HUES48 (cell line): Measurements from ENCODE around the gene SDK1.
A peak's percentile ranks its signal among the peaks of the same experiment; 100 is the strongest.

ENCODE experiments used
- H3K27ac ChIP-seq: one replicate; pipeline ENCODE4 v1.7.0; 2013; ENCODE audit warnings: low read depth, low read length, inconsistent platforms
- H3K27me3 ChIP-seq: 2 replicates; pipeline ENCODE4 v1.6.1; 2013; ENCODE audit warnings: mild to moderate bottlenecking, low read length; ENCODE audit not compliant: control insufficient read depth, insufficient read depth
- H3K36me3 ChIP-seq: 2 replicates; pipeline ENCODE4 v1.6.1; 2013; ENCODE audit warnings: low read length; ENCODE audit not compliant: control insufficient read depth, insufficient read depth
- H3K4me1 ChIP-seq: 2 replicates; pipeline ENCODE4 v1.6.1; 2013; ENCODE audit warnings: mild to moderate bottlenecking, low read length; ENCODE audit not compliant: control insufficient read depth, insufficient read depth
- H3K4me3 ChIP-seq: 2 replicates; pipeline ENCODE4 v1.5.1; 2013; ENCODE audit warnings: mild to moderate bottlenecking, low read depth, low read length
- H3K9ac ChIP-seq: 2 replicates; pipeline ENCODE4 v1.6.1; 2013; ENCODE audit warnings: mild to moderate bottlenecking, low read depth, low read length, moderate library complexity
- H3K9me3 ChIP-seq: 2 replicates; pipeline ENCODE4 v1.6.1; 2013; ENCODE audit warnings: low read length; ENCODE audit not compliant: control insufficient read depth, insufficient read depth

SDK1 gene

DNA sequence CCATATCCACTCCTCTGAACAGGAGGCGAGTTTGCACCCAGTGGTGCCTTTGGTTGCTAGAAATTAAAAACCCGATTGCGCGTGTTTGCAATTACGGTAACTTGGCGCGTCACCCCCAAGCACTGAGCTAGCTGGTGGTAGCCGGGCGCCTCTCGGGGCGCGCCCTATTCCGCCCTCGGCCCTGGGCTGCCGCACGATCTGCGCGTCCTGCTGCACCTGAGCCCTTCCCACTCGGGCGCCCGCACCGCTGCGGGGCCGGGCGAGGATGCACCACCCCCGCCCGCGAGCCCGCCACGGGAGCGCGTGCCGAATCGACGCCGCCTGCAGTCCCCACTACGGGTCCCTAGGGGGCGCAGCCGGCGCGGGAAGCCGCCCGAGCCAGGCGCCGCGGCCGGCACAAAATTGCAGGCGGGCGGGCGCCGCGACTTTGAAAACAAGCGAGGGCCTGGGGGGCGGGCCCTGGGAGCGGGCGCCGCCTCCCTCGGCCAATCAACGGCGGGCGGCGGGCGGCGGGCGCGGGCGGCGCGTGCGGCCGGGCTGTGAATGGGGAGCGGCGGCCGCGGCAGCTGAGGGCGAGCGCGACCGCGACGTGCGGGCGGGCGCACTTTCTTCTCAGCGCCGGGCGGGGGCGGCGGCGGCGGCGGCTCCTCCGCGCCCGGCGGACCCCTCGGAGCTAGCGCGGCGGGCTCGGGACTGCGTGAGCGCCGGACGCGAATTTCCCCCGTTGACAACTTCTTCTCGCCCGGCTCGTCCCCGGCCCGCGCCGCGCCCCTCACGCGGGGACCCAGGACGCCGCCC lies at the start of gene SDK1:
SDK1 (plus strand) TSS at position 602 of the 798 bp plus-strand sequence. CDS start 335 bp downstream, outside the sequence.
- no peak within 1 kb of the TSS for H3K27ac ChIP-seq
- no peaks in the 10 kb centered on the region for H3K36me3 ChIP-seq
- peaks cover 9% of the 10 kb centered on the region; the same call in 1 of the 2 replicates for H3K4me1 ChIP-seq
- no peaks in the 10 kb centered on the region for H3K9me3 ChIP-seq
- H3K27me3 ChIP-seq: peaks cover 18% of the 10 kb centered on the region
- no peak within 1 kb of the TSS for H3K9ac ChIP-seq
- H3K4me3 ChIP-seq: peak within 1 kb of the TSS; percentile 72

DNA sequence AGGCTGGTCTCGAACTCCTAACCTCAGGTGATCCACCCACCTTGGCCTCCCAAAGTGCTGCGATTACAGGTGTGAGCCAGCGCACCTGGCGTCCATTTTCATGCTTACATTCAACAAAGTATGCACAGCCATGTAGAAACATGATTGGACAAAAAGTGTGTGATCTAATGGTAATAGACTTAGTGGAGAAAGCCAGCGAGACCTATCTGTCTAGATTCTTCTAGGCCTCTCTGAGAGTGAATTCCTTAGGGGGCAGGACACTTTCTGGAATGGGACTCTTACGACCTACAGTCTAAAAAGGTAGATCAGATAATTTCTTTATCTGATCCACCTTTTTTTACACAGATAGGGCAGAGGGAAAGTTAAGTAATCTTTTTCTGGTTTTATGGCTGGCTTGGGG lies 46.3 kb upstream of the SDK1 start:
- H3K9me3 ChIP-seq: no peaks in the 10 kb centered on the region
- no peaks in the 10 kb centered on the region for H3K27me3 ChIP-seq
- no peak overlapping the region for H3K9ac ChIP-seq
- no peak overlapping the region for H3K4me3 ChIP-seq
- no peak overlapping the region for H3K27ac ChIP-seq
- H3K4me1 ChIP-seq: peaks cover 5% of the 10 kb centered on the region; the same call in 1 of the 2 replicates
- no peaks in the 10 kb centered on the region for H3K36me3 ChIP-seq

- Histone ChIP-seq H3K9me3 (no peaks in the 10 kb centered on the region), H3K27me3 (no peaks in the 10 kb centered on the region), H3K36me3 (no peaks in the 10 kb centered on the region), H3K9ac (no peak overlapping the region), H3K27ac (no peak overlapping the region), H3K4me1 (peaks cover 14% of the 10 kb centered on the region), H3K4me3 (no peak overlapping the region)
These were observed 41.2 kb upstream of the SDK1 start for GRCh38 chr7:3259711-3260400.

- no peak overlapping the region for H3K9ac ChIP-seq
- no peak overlapping the region for H3K27ac ChIP-seq
- no peaks in the 10 kb centered on the region for H3K27me3 ChIP-seq
- peaks cover 18% of the 10 kb centered on the region for H3K4me1 ChIP-seq
- no peak overlapping the region for H3K4me3 ChIP-seq
- H3K9me3 ChIP-seq: no peaks in the 10 kb centered on the region
- no peaks in the 10 kb centered on the region for H3K36me3 ChIP-seq
These were observed 40.7 kb upstream of the SDK1 start for GRCh38 chr7:3260401-3260715.

DNA sequence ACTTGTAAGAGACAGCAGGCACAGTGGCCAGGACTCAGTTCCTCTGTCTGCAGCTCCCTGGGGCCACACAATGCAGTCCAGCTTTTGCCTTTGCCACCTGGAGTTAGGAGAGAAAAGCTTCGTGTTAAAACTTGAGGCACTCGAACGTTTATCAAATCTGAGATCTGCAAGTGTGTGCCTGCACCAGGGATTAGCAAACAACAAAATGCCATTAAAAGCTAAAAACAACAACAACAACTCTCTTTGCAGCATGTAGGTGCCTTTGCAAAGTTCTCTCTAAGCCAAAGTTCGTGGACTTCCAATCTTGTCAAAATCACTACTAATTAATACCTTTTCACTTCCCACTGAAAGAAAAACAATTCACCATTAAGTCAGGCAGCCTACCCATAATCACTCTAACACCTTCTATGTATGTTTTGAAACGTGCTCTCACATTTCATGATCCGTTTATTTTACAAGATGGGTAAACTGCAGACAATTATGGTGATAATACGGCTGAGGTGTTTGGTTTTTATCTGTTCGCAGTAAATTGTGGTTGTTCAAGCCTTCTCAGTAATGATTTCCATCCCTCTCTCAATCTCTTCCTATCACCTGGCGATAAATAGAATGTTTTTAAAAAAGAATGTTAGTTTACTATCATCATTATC lies 36.2 kb upstream of the SDK1 start:
- Histone ChIP-seq H3K9ac (no peak overlapping the region), H3K4me3 (no peak overlapping the region), H3K36me3 (no peaks in the 10 kb centered on the region), H3K27me3 (no peaks in the 10 kb centered on the region), H3K4me1 (peaks cover 12% of the 10 kb centered on the region), H3K27ac (no peak overlapping the region), H3K9me3 (no peaks in the 10 kb centered on the region)

DNA sequence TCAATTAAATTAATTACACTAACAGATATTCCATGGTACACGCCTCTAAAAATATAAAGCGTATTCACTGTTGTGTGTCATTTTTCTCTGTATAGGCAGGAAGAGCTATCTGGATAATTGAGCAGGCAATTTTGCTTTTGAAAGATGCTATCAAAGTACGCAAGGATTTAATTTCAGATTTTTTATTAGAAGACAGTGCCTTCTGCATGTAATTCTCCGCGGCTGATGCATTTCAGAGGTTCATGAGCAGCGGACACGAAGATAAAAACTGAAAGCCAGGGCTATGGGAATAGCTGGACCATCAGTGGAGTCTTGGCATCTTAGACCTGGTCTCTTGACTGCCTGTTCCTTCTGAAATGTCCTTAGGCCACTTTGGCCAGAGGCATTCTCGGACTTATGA lies 35.7 kb upstream of the SDK1 start:
- H3K27ac ChIP-seq: no peak overlapping the region
- H3K4me3 ChIP-seq: no peak overlapping the region
- H3K9me3 ChIP-seq: no peaks in the 10 kb centered on the region
- H3K9ac ChIP-seq: no peak overlapping the region
- H3K36me3 ChIP-seq: no peaks in the 10 kb centered on the region
- H3K27me3 ChIP-seq: no peaks in the 10 kb centered on the region
- peaks cover 12% of the 10 kb centered on the region for H3K4me1 ChIP-seq

DNA sequence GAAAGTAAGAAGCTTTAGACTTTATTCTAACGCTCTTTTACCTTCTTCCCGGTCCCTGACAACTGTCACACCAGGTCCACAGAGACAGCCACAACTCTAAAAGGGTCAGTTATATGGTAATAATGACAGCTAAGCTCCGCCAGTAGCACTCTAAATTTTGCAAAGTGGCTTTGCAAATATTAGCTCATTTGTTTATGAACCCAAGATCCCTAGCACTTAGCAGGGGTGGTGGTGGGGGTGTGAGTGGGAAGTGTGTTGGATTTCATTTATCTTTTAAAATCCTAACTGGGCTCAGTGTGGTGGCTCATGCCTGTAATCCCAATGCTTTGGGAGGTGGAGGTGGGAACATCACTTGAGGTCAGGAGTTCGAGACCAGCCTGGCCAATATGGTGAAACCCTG lies 34.8 kb upstream of the SDK1 start:
- no peaks in the 10 kb centered on the region for H3K9me3 ChIP-seq
- H3K27ac ChIP-seq: no peak overlapping the region
- H3K4me1 ChIP-seq: peaks cover 12% of the 10 kb centered on the region
- H3K9ac ChIP-seq: no peak overlapping the region
- no peaks in the 10 kb centered on the region for H3K27me3 ChIP-seq
- H3K36me3 ChIP-seq: no peaks in the 10 kb centered on the region
- no peak overlapping the region for H3K4me3 ChIP-seq

- Histone ChIP-seq H3K27me3 (no peaks in the 10 kb centered on the region), H3K36me3 (no peaks in the 10 kb centered on the region), H3K4me3 (no peak overlapping the region), H3K4me1 (peaks cover 12% of the 10 kb centered on the region), H3K9me3 (no peaks in the 10 kb centered on the region), H3K27ac (no peak overlapping the region), H3K9ac (no peak overlapping the region)
These were observed 32.9 kb upstream of the SDK1 start for GRCh38 chr7:3267966-3268690.

DNA sequence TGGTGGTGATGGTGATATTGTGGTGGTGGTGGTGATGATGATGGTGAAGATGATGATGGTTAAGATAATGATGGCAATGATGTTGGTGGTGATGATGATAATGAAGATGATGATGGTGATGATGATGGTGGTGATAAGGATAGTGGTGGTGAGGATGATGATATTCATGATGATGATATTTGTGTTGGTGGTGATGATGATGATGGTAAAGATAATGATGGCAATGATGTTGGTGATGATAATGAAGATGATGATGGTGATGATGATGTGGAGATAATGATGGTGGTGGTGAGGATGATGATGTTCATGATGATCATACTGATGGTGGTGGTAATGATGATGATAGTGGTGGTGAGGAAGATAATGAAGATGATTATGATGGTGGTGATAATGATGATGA lies 30.7 kb upstream of the SDK1 start:
- no peaks in the 10 kb centered on the region for H3K9me3 ChIP-seq
- no peaks in the 10 kb centered on the region for H3K27me3 ChIP-seq
- H3K9ac ChIP-seq: no peak overlapping the region
- H3K27ac ChIP-seq: no peak overlapping the region
- H3K36me3 ChIP-seq: no peaks in the 10 kb centered on the region
- no peaks in the 10 kb centered on the region for H3K4me1 ChIP-seq
- no peak overlapping the region for H3K4me3 ChIP-seq

DNA sequence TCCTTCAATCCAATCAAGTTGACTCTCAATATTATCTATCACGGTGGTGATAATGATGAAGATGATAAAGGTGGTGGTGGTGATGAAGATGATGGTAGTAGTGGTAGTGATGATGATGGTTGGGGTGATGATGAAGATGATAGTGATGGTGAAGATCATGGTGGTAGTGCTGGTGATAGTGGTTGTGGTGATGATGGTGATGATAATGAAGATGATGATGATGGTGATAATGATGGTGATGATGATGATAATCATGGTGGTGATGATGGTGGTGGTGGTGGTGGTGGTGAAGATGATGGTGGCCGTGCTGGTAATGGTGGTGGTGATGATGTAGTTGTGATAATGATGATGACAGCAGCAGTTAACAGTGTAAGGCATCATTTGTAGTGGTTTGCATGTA lies 29.8 kb upstream of the SDK1 start:
- no peak overlapping the region for H3K9ac ChIP-seq
- H3K27me3 ChIP-seq: no peaks in the 10 kb centered on the region
- H3K4me3 ChIP-seq: no peak overlapping the region
- no peaks in the 10 kb centered on the region for H3K9me3 ChIP-seq
- no peaks in the 10 kb centered on the region for H3K4me1 ChIP-seq
- no peaks in the 10 kb centered on the region for H3K36me3 ChIP-seq
- no peak overlapping the region for H3K27ac ChIP-seq
